HG03139 (cell line): ENCODE measurements around the gene CACFD1.

Source experiments
- ATAC-seq: cut with Tn5 transposase; IDR thresholded peaks from one replicate; pipeline ENCODE4 v1.9.1; 2021; ENCODE audit not compliant: unreplicated experiment

The CACFD1 gene

DNA sequence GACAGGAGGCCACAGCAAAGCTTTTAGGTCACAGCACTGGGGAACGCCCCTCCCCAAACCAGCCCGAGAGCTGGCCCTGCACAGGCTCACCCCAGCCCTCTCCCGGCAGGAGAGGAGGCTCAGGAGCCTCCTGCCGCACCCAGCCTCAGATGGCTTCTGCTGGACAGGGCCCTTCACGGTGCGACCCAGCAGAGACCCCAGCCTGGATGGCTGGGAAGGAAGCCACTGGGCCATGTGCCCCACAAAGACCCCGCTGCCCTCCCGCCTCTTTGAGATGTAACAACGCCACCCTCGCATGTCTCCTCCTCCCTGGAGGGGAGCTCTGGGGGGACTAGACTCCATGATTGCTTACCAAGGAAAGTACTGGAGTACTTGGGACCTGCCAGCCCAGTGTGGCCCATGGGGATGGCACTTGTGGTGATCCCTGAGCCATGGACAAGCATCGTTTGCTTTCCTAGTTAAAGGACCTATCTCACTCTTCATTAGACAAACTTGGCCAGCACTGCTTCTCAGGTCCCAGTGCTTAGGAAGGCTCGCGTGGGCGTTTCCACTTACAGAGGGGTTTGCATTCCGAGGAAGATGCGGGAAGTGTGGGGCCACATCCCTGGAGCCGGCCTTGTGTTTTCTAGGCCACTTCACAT is 56.0 kb downstream of the CACFD1 start:
- no peak for ATAC-seq

DNA sequence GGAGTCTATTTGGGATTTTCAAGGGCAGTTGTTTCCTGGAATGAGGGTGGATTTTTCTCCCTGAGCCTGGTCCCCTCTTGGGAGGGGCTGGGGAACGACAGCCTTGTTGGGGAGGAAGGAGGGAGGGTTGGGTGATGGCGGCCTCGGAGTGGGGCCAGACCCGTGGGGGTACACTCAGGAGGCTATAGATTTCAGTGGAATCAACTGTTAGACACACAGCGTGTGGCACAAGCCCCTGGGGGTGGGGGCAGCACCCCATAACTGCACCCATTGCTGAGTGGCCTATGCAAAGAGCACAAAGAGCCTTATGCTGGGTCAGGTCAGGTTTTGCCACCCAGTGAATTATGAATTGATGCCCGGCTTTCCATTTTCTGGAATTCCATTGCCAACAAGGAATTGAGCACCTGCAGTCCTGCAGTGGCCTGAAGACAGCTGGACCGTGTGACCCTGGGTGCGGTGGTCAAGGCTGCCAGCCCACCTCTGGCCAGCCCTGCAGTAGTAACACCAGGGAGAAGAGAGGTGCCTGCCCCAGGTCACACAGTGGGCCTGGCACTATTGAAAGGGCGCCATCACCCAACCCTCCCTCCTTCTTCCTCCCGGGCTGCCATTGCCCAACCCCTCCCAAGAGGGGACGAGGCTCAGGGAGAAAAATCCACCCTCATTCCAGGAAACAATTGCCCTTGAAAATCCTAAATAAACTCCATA is 56.6 kb downstream of the CACFD1 start:
- no peak for ATAC-seq

DNA sequence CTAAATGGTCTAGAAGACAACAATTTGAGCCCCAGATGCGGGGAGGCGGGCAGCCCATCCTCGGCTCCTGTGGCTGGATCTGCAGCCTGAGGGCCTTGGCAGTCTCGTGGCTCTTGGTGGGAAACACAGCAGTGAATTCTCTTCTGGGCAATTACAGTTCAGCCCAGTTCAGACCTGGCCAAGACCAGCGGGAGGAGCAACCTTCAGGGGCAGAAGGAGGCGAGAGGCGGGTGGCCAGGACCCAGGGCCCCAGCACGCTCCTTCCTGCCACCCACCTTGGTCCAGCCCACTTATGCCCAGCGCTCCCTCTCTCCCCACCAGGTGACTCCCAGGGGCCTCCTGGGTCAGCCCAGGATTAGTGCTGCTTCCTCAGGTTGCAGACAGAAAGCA is 57.2 kb downstream of the CACFD1 start:
- ATAC-seq = no peak

DNA sequence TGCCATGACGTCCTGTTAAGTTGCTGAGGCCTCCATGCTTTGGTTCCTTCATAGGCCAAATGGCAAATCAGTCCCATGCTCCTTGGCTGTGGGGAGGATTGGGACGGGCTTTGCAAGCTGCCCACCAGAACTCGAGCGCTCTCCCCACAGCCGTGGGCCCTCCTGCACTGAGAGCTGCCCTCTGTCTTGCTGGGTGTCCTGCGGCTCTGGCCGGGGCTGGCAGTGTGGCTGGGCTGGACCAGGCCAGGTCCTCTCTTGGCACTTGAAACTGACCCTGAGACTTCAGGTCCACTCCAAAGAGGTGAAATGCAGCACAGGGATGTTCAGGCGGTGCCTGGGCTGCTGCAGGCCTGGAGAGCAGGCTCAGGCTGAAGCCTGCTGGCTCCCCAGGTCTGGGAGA is 57.9 kb downstream of the CACFD1 start:
- no peak for ATAC-seq

DNA sequence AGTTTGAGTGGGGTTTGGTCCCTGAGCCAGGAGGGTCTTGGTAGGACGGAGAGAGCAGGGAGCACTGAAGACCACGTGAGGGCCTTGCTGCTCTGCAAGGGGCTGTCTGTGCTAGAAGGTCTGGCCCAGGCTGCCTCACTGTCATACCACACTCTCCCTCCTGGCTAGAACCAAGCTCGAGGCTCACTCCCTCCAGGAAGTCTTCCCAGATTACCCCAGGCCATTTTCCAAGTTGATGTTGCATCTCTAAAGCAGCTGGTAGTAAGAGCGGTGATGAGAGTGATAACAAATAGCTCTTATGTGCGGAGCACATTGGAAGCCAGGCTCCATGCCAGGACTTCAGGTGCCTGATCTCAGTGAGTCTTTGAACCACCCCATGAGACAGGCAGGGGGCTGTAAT is 58.4 kb downstream of the CACFD1 start:
- no peak for ATAC-seq

DNA sequence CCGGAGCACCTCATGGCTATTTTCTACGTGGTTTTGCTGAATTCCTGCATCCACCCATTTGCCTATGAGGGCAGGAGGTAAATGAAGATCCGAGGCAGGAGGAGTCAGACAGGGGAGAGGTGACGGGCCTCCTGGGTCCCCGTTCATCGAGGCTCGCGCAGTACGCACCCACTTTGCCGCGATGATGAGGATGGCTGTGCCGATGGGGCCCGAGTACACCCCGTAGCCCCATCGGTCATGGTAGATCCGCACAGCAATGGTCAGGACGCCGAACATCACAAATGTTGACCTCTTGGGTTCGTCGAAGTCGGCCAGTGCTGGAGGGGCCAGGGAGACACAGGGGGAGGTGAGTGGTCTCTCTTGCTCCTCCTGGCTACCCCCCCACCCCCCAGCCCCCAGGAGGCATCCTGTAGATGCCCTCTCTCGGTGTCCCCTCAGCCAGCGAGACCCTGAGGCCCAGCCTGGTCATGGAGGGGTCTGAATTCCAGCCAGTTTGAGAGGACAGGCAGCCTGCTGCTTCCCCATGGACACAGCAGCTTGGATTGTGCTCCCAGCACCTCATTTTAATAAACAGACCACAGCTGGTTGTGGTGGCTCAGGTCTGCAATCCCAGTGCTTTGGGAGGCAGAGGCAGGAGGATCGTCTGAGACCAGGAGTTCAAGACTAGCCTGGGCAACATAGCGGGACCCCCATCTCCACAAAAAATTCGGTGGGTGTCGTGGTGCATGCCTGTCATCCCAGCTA is 59.1 kb downstream of the CACFD1 start:
- ATAC-seq = no peak

DNA sequence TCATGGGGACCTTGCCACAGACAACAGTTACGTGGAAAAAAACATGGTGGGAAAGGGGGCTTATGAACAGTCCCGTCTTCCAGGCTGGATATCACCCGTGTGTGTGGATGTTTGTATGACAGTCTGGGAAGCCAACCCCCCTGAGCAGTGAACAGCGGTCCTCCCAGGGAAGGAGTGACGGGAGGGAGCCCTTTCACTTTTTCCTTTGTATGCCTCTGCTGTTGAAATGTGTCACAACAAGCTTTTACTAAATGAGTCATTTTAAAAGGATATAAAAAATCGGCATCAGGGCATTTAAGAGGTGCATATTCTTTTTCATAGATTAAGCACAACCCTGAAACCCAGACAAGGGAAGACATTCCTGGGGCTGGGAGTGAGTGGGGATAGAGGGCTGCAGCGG is 59.9 kb downstream of the CACFD1 start:
- ATAC-seq = no peak

DNA sequence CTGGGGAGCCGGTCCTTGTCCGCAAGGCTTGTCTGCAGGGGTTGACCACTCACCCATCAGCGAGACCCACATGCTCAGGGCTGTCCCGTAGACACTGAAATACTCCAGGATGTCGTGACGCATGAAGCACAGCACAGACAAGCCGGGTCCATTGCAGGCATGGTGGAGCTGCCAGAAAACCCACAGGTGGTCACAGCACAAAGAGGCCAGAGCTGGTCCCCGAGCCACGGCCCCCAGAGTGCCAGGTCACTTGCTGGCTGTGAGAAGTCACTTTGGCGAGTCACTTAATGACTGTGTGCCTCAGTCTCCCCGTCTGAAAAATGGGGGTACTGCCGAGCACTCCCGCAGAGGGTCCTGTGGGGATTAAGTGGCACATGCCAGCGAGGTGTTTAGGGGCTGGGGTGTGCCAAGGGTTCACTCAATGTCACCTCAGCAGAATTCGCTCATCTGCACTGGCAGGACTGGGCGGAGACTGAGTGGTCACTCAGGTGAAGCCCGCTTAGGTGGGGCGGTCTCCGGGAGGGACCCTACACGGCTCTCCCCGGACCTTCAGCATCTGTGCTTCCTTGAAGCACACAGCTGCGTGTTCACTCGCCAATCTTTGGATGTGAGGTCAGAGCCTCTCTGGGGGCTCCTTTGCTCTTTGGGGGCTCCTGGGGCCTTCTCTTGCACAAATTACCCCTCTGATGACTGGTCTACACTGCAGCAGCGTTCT is 60.5 kb downstream of the CACFD1 start:
- ATAC-seq = no peak
